GM12873 (cell line): ENCODE measurements around the gene SMIM35.

ENCODE experiments used
- CTCF ChIP-seq: IDR thresholded peaks from 2 replicates; pipeline ENCODE4 v1.5.1; 2012; ENCODE audit warnings: low read depth, mild to moderate bottlenecking, moderate library complexity, low read length, control low read depth; ENCODE audit not compliant: insufficient read depth; ENCODE audit errors: missing control alignments

Gene SMIM35

GRCh38 chr11:118028626-118029025 lies 58.1 kb downstream of the SMIM35 start:
- no peak for TF ChIP-seq CTCF

- no peak for TF ChIP-seq CTCF
Observed at GRCh38 chr11:118027694-118028093, 59.1 kb downstream of the SMIM35 start.

- TF ChIP-seq CTCF: no peak
Observed at GRCh38 chr11:118021146-118021545, 65.6 kb downstream of the SMIM35 start.

- no peak for TF ChIP-seq CTCF
Observed at GRCh38 chr11:118018401-118018800, 68.4 kb downstream of the SMIM35 start.

GRCh38 chr11:118017631-118018315 lies 69.0 kb downstream of the SMIM35 start:
- TF ChIP-seq CTCF: no peak

DNA sequence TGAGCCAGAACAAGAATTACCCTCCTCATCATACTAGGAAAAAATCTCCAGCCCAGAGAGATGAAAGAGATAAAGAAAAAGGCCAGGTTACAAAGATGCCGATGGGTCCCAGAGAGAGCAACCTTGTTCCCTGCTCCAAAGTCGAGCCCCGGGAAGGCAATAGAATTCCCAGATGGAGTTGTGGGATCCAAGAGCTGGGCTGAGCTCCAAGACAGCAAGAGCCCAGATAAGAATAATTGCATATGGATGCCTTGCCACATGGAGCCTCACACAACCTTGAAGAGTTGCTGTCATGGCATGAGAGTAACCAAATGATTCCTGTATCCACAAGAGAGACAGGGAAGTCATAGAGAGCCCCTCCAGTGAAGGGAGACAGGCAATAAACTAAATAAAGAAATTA lies 69.7 kb downstream of the SMIM35 start:
- TF ChIP-seq CTCF: no peak

GRCh38 chr11:118016104-118016503 lies 70.7 kb downstream of the SMIM35 start:
- no peak for TF ChIP-seq CTCF

- no peak for TF ChIP-seq CTCF
Observed at GRCh38 chr11:118015385-118015841, 71.3 kb downstream of the SMIM35 start.
